ENCODE measurements around the gene FGGY.

DNA sequence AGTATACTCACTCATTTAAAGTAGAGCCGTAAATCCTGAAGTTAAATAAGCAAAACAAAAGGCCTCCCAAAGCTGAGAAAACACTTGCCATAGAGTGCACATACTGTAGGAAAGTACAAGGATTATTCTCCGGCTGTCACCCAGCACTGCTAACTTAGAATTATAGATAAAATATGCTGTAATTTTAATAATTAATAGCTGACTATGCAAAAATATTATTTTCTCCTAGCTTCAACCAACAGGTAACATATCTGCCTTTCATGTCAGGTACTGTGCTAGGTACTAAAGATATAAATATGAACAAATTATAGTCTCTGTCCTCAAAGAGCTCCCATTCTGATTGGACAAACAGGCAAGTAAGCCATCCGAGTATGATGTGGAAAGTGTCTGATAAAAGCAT, 233.2 kb downstream of the FGGY start:
- TF ChIP-seq, protein P1, sequence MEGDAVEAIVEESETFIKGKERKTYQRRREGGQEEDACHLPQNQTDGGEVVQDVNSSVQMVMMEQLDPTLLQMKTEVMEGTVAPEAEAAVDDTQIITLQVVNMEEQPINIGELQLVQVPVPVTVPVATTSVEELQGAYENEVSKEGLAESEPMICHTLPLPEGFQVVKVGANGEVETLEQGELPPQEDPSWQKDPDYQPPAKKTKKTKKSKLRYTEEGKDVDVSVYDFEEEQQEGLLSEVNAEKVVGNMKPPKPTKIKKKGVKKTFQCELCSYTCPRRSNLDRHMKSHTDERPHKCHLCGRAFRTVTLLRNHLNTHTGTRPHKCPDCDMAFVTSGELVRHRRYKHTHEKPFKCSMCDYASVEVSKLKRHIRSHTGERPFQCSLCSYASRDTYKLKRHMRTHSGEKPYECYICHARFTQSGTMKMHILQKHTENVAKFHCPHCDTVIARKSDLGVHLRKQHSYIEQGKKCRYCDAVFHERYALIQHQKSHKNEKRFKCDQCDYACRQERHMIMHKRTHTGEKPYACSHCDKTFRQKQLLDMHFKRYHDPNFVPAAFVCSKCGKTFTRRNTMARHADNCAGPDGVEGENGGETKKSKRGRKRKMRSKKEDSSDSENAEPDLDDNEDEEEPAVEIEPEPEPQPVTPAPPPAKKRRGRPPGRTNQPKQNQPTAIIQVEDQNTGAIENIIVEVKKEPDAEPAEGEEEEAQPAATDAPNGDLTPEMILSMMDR (IDR thresholded peaks at IDR 0.05) = no peak
- no peak for TF ChIP-seq POLR2A (IDR thresholded peaks at IDR 0.05)

All from body of pancreas (tissue), 4 donors.